H1 (cell line): ENCODE data around the gene GRIK4. TPM values are rescaled to one million over a fixed set of nuclear protein-coding genes. Genes with fewer than 3 reads are reported as not detected.

Experiments
- CTCF ChIA-PET: fragments of 300-600 bp; sonication (Branson Sonifier 250); formaldehyde crosslinking; loops from one replicate; lab custom pipeline; 2021; ENCODE audit not compliant: partially characterized antibody; lab: Charles Lee
- POLR2A ChIA-PET: fragments of 300-600 bp; sonication (Branson Sonifier 250); formaldehyde crosslinking; loops from one replicate; lab custom pipeline; 2021; ENCODE audit warnings: inconsistent platforms; ENCODE audit not compliant: partially characterized antibody; lab: Charles Lee
- DNase-seq, 2 experiments: peaks; one replicate each; pipeline versions ENCODE4 v3.0.0 to v3.0.0-alpha.2; 2010 to 2022; ENCODE audit warnings: low spot score in 2 of 2, low read depth in 1 of 2, mixed read lengths in 1 of 2
- FAIRE-seq: peaks from 2 replicates; lab custom pipeline; 2011; peaks lifted over from hg19 to GRCh38; lab: Jason Lieb, UNC
- H2AFZ ChIP-seq: 2 replicates; pipeline ENCODE4 v1.8.1; 2012; ENCODE audit warnings: low read length, inconsistent platforms
- H2AK5ac ChIP-seq: 2 replicates; pipeline ENCODE4 v1.6.1; 2013; ENCODE audit warnings: low read depth, low read length
- H2BK120ac ChIP-seq: replicated peaks from 2 replicates; pipeline ENCODE3; 2013; ENCODE audit warnings: low read depth, low read length, inconsistent platforms
- H2BK12ac ChIP-seq: 2 replicates; pipeline ENCODE4 v1.6.1; 2013; ENCODE audit warnings: low read depth, low read length
- H2BK15ac ChIP-seq: 2 replicates; pipeline ENCODE4 v1.6.1; 2013; ENCODE audit warnings: low read length
- H2BK20ac ChIP-seq: 2 replicates; pipeline ENCODE4 v1.6.1; 2013; ENCODE audit warnings: low read length
- H2BK5ac ChIP-seq: 2 replicates; pipeline ENCODE4 v1.6.1; 2013; ENCODE audit warnings: low read depth, low read length
- H3K14ac ChIP-seq: 2 replicates; pipeline ENCODE4 v1.6.1; 2013; ENCODE audit warnings: inconsistent platforms; ENCODE audit not compliant: insufficient read length
- H3K18ac ChIP-seq: 2 replicates; pipeline ENCODE4 v1.6.1; 2013; ENCODE audit warnings: low read length; ENCODE audit errors: extremely low read depth
- H3K23ac ChIP-seq: 2 replicates; pipeline ENCODE4 v1.6.1; 2013; ENCODE audit warnings: inconsistent platforms; ENCODE audit not compliant: insufficient read length
- H3K23me2 ChIP-seq: 2 replicates; pipeline ENCODE4 v1.6.1; 2013; ENCODE audit warnings: low read depth, low read length
- H3K27ac ChIP-seq: 2 replicates; pipeline ENCODE4 v1.6.1; 2011; ENCODE audit warnings: low read depth, low read length, inconsistent platforms
- H3K27me3 ChIP-seq, 4 experiments: replicated peaks in 1 of 4; 1 replicate in 1 of 4; 2 replicates in 3 of 4; pipeline versions ENCODE4 v1.6.1 to v1.8.1; 2011 to 2013; ENCODE audit warnings: low read length in 3 of 4, mild to moderate bottlenecking in 3 of 4, inconsistent platforms in 2 of 4, mixed read lengths in 2 of 4, moderate library complexity in 1 of 4; ENCODE audit not compliant: control insufficient read depth in 3 of 4, insufficient read depth in 3 of 4; ENCODE audit errors: extremely low read depth in 1 of 4
- H3K36me3 ChIP-seq, 4 experiments: 2 replicates each; pipeline versions ENCODE4 v1.6.1 to v1.8.1; 2011 to 2013; ENCODE audit warnings: mild to moderate bottlenecking in 4 of 4, low read length in 3 of 4, moderate library complexity in 2 of 4, control low read depth in 1 of 4, inconsistent platforms in 1 of 4; ENCODE audit not compliant: insufficient read depth in 4 of 4, control insufficient read depth in 2 of 4
- H3K4ac ChIP-seq: replicated peaks from 2 replicates; pipeline ENCODE3; 2013; ENCODE audit warnings: low read length, low read depth, mixed read lengths, inconsistent platforms; ENCODE audit not compliant: insufficient read length
- H3K4me1 ChIP-seq, 4 experiments: replicated peaks in 1 of 4; 1 replicate in 1 of 4; 2 replicates in 3 of 4; pipeline versions ENCODE4 v1.6.1 to v1.8.1; 2011 to 2013; ENCODE audit warnings: low read length in 3 of 4, inconsistent platforms in 2 of 4, mixed read lengths in 1 of 4; ENCODE audit not compliant: insufficient read depth in 4 of 4, control insufficient read depth in 3 of 4
- H3K4me2 ChIP-seq, 2 experiments: 2 replicates each; pipeline versions ENCODE4 v1.6.1 to v1.8.1; 2011 to 2013; ENCODE audit warnings: low read depth in 2 of 2, low read length in 2 of 2, control low read depth in 1 of 2, inconsistent platforms in 1 of 2, mild to moderate bottlenecking in 1 of 2; ENCODE audit not compliant: insufficient read depth in 1 of 2
- H3K4me3 ChIP-seq, 4 experiments: fragments of 200-600, 300-600 bp in 1 of 4; sonication (generic), shearing (Covaris generic), sonication (Bioruptor Twin) in 1 of 4; 2 replicates each; pipeline versions ENCODE4 v1.5.1 to v1.8.1; 2011 to 2016; ENCODE audit warnings: low read length in 4 of 4, low read depth in 3 of 4, control low read depth in 2 of 4, inconsistent platforms in 2 of 4, mild to moderate bottlenecking in 2 of 4, mixed read lengths in 1 of 4, moderate library complexity in 1 of 4; ENCODE audit not compliant: insufficient read depth in 2 of 4; ENCODE audit errors: extremely low read depth in 1 of 4
- H3K56ac ChIP-seq: replicated peaks from 2 replicates; pipeline ENCODE3; 2013; ENCODE audit warnings: low read depth, mild to moderate bottlenecking, mixed read lengths, low read length, inconsistent platforms; ENCODE audit not compliant: insufficient read length
- H3K79me1 ChIP-seq: 2 replicates; pipeline ENCODE4 v1.6.1; 2013; ENCODE audit warnings: low read depth, low read length, control low read depth
- H3K79me2 ChIP-seq, 2 experiments: 2 replicates each; pipeline versions ENCODE4 v1.6.1 to v1.8.1; 2012 to 2013; ENCODE audit warnings: low read length in 2 of 2, mild to moderate bottlenecking in 2 of 2, inconsistent platforms in 1 of 2; ENCODE audit not compliant: insufficient read depth in 2 of 2, control insufficient read depth in 1 of 2
- H3K9ac ChIP-seq, 4 experiments: replicated peaks in 1 of 4; 1 replicate in 1 of 4; 2 replicates in 3 of 4; pipeline versions ENCODE4 v1.6.1 to v1.8.1; 2011 to 2013; ENCODE audit warnings: low read depth in 3 of 4, low read length in 3 of 4, control low read depth in 2 of 4, mild to moderate bottlenecking in 2 of 4, moderate library complexity in 2 of 4, inconsistent platforms in 1 of 4; ENCODE audit errors: extremely low read depth in 1 of 4
- H3K9me3 ChIP-seq, 2 experiments: 2 replicates each; pipeline versions ENCODE4 v1.6.1 to v1.8.1; 2012 to 2013; ENCODE audit warnings: mild to moderate bottlenecking in 2 of 2, moderate library complexity in 2 of 2, control low read depth in 1 of 2, inconsistent platforms in 1 of 2, low read depth in 1 of 2, low read length in 1 of 2, mixed read lengths in 1 of 2; ENCODE audit not compliant: insufficient read depth in 2 of 2
- H4K20me1 ChIP-seq, 2 experiments: replicated peaks in 1 of 2; 2 replicates each; pipeline versions ENCODE3 to v1.8.1; 2011 to 2013; ENCODE audit warnings: inconsistent platforms in 2 of 2, low read length in 2 of 2, mild to moderate bottlenecking in 1 of 2; ENCODE audit not compliant: insufficient read depth in 2 of 2, control insufficient read depth in 1 of 2
- H4K5ac ChIP-seq: 2 replicates; pipeline ENCODE4 v1.6.1; 2013; ENCODE audit warnings: low read length, low read depth, mixed read lengths, inconsistent platforms; ENCODE audit not compliant: insufficient read length
- H4K8ac ChIP-seq: 2 replicates; pipeline ENCODE4 v1.8.0; 2013; ENCODE audit warnings: mild to moderate bottlenecking, moderate library complexity, low read length, inconsistent platforms; ENCODE audit not compliant: insufficient read depth; ENCODE audit errors: extremely low read depth
- H4K91ac ChIP-seq: replicated peaks from 2 replicates; pipeline ENCODE3; 2013; ENCODE audit warnings: low read length, mixed read lengths, inconsistent platforms; ENCODE audit not compliant: insufficient read length
- BRCA1 ChIP-seq: IDR thresholded peaks from 2 replicates; pipeline ENCODE4 v1.6.1; 2012; ENCODE audit warnings: low read depth, low read length, improper control_type of control experiment
- CEBPB ChIP-seq: IDR thresholded peaks from 2 replicates; pipeline ENCODE4 v1.6.1; 2012; ENCODE audit warnings: low read depth, low read length
- CHD2 ChIP-seq: IDR thresholded peaks from 2 replicates; pipeline ENCODE4 v1.6.1; 2012; ENCODE audit warnings: low read length, improper control_type of control experiment
- CREB1 ChIP-seq: IDR thresholded peaks from 2 replicates; pipeline ENCODE4 v1.6.1; 2012; ENCODE audit warnings: inconsistent platforms
- GABPA ChIP-seq: IDR thresholded peaks from 2 replicates; pipeline ENCODE4 v1.6.1; 2011; ENCODE audit warnings: mild to moderate bottlenecking, low read length, moderate library complexity, borderline replicate concordance; ENCODE audit not compliant: insufficient read depth
- KDM4A ChIP-seq: IDR thresholded peaks from one replicate; pipeline ENCODE4 v1.7.1; 2012; ENCODE audit warnings: low read depth, mild to moderate bottlenecking, moderate library complexity, low read length, inconsistent platforms; ENCODE audit not compliant: severe bottlenecking
- NRF1 ChIP-seq: IDR thresholded peaks from 2 replicates; pipeline ENCODE4 v1.6.1; 2011; ENCODE audit warnings: mild to moderate bottlenecking, low read depth, low read length, improper control_type of control experiment
- POLR2A ChIP-seq, 2 experiments: IDR thresholded peaks; 1 replicate in 1 of 2; 2 replicates in 1 of 2; pipeline ENCODE4 v1.6.1; 2011; ENCODE audit warnings: low read depth in 2 of 2, low read length in 2 of 2, mild to moderate bottlenecking in 2 of 2; ENCODE audit errors: control extremely low read depth in 1 of 2
- POU5F1 ChIP-seq: IDR thresholded peaks from 2 replicates; pipeline ENCODE4 v1.6.1; 2011; ENCODE audit warnings: low read depth, mild to moderate bottlenecking, low read length, moderate library complexity
- RAD21 ChIP-seq, 2 experiments: IDR thresholded peaks in 1 of 2; conservative IDR thresholded peaks in 1 of 2; 2 replicates each; pipeline ENCODE4 v1.6.1; 2011; ENCODE audit warnings: low read depth in 2 of 2, low read length in 2 of 2, improper control_type of control experiment in 1 of 2, inconsistent platforms in 1 of 2, mild to moderate bottlenecking in 1 of 2, moderate library complexity in 1 of 2
- SRF ChIP-seq: IDR thresholded peaks from 2 replicates; pipeline ENCODE4 v1.6.1; 2011; ENCODE audit warnings: mild to moderate bottlenecking, low read depth, low read length, moderate library complexity
- TBP ChIP-seq: IDR thresholded peaks from 2 replicates; pipeline ENCODE4 v1.6.1; 2011; ENCODE audit warnings: low read depth, low read length, improper control_type of control experiment
- TCF12 ChIP-seq: IDR thresholded peaks from 2 replicates; pipeline ENCODE4 v1.6.1; 2011; ENCODE audit warnings: low read depth, mild to moderate bottlenecking, low read length
- TEAD4 ChIP-seq: IDR thresholded peaks from 2 replicates; pipeline ENCODE4 v1.6.1; 2012; ENCODE audit warnings: low read depth, low read length, inconsistent platforms, mixed read lengths
- ZNF274 ChIP-seq: IDR thresholded peaks from 2 replicates; pipeline ENCODE4 v1.7.0; 2012; ENCODE audit warnings: low read length, borderline replicate concordance; ENCODE audit errors: extremely low read depth
- WGBS, 2 experiments: shearing (Covaris generic) in 1 of 2; methylation state at CpG; one replicate each; pipeline versions ENCODE4 v1.1.6 to v1.1.7; 2013 to 2015; ENCODE audit warnings: low lambda C conversion rate in 2 of 2, mixed read lengths in 2 of 2, inconsistent platforms in 1 of 2, low coverage in 1 of 2, missing lambda C conversion rate in 1 of 2; ENCODE audit not compliant: insufficient replicate concordance in 2 of 2, insufficient coverage in 1 of 2, insufficient read length in 1 of 2; ENCODE audit errors: extremely low coverage in 1 of 2, missing lambda C conversion rate in 1 of 2; 5-methylcytosine and 5-hydroxymethylcytosine counted together
- polyA plus RNA-seq, 7 experiments: library from polyadenylated mRNA; depleted of rRNA in 3 of 7; stranded (reverse) in 5 of 7; unstranded in 2 of 7; fragments of >200 nt in 5 of 7; fragments of 200-250 nt in 2 of 7; gene quantifications; 1 replicate in 5 of 7; 2 replicates in 1 of 7; 4 replicates in 1 of 7; pipeline versions ENCODE4 v1.2.1 to v1.2.3, GENCODE V29; 2011 to 2013; ENCODE audit warnings: missing spikeins in 2 of 7, mixed read lengths in 2 of 7
- total RNA-seq: library from RNA; stranded (reverse); fragmentation: NEBNext Ultra II Directional; extraction: Animal tissue kit (Norgen Biotek cat#: 25700); gene quantifications from 2 replicates; pipeline ENCODE4 v1.2.1, GENCODE V29; 2021

Gene GRIK4
- total and polyA plus RNA-seq, 2 of the 8 experiments (the other 6 are each of a cell fraction or from before 2014, with no cell fraction given): 1.2 to 2.9 TPM

- H3K4me1 ChIP-seq: peaks cover 0 to 2% (median 0%) of the 10 kb centered on the region in 4 experiments; a peak in 1 of 7 replicates
- POLR2A ChIA-PET: no interaction called here
- no peak for TF ChIP-seq CREB1
- no peak for TF ChIP-seq CHD2
- no peak for TF ChIP-seq NRF1
- TF ChIP-seq BRCA1: no peak
- TF ChIP-seq KDM4A: no peak
- TF ChIP-seq POLR2A (IDR thresholded peaks at IDR 0.05; ENCODE audit: control extremely low read depth in 1 of 2, low read depth in 2 of 2, low read length in 2 of 2): no peak
- TF ChIP-seq CEBPB: no peak
- no peak for TF ChIP-seq ZNF274
- no peak for TF ChIP-seq TBP
- no peak for TF ChIP-seq GABPA
- no peak for TF ChIP-seq POU5F1
- TF ChIP-seq RAD21 (IDR thresholded peaks at IDR 0.05 in 1 of 2, conservative IDR thresholded peaks at IDR 0.05 in 1 of 2; ENCODE audit: low read depth in 2 of 2, low read length in 2 of 2): peak in 1 of 2 experiments; percentile 52; a peak in 2 of 4 replicates
- TF ChIP-seq SRF: no peak
- no peak for TF ChIP-seq TCF12
- TF ChIP-seq TEAD4: no peak
Measured at GRCh38 chr11:120629407-120630080, 118.0 kb downstream of the GRIK4 start.

More at GRCh38 chr11:120629407-120630080, 118.0 kb downstream of the GRIK4 start:
- Histone ChIP-seq H4K8ac (no peak overlapping the region), H3K56ac (no peak overlapping the region), H3K27ac (no peak overlapping the region), H4K91ac (no peak overlapping the region), H3K4ac (no peak overlapping the region), H3K23me2 (no peaks in the 10 kb centered on the region), H4K5ac (no peak overlapping the region), H2BK12ac (no peak overlapping the region), H2BK5ac (no peak overlapping the region), H4K20me1 (peaks cover 0 to under 1% of the 10 kb centered on the region in 2 experiments), H3K23ac (no peak overlapping the region), H3K9ac (no peak overlapping the region), H3K4me2 (no peak overlapping the region), H2BK120ac (no peak overlapping the region), H3K27me3 (peaks cover 0 to 5% (median under 1%) of the 10 kb centered on the region in 4 experiments; a peak in 3 of 7 replicates), H3K4me3 (no peak overlapping the region), H3K14ac (no peak overlapping the region), H2BK15ac (no peak overlapping the region), H3K9me3 (no peaks in the 10 kb centered on the region), H3K79me1 (no peaks in the 10 kb centered on the region), H3K18ac (no peak overlapping the region), H3K79me2 (no peaks in the 10 kb centered on the region), H2BK20ac (no peak overlapping the region), H2AK5ac (no peak overlapping the region), H3K36me3 (no peaks in the 10 kb centered on the region), H2AFZ (no peak overlapping the region)
- WGBS, 2 experiments: 78% methylated on average over 13 of the region's 13 CpGs; no CpG with 5 or more reads in 1 of the 2 experiments
- peak in 1 of 2 experiments; percentile 59 for DNase-seq
- FAIRE-seq: no peak
- CTCF ChIA-PET: interaction anchor here (0.7 to 13.5 kb wide), 24 partner anchors 8 to 253 kb away, joined by 3 to 155 read pairs (median 4); no protein-coding TSS in a partner anchor
